GM21619 (cell line): ENCODE data around the gene DIP2B.

ENCODE experiments used
- ATAC-seq: cut with Tn5 transposase; IDR thresholded peaks from one replicate; pipeline ENCODE4 v1.9.1; 2021; ENCODE audit not compliant: unreplicated experiment

DIP2B gene

DNA sequence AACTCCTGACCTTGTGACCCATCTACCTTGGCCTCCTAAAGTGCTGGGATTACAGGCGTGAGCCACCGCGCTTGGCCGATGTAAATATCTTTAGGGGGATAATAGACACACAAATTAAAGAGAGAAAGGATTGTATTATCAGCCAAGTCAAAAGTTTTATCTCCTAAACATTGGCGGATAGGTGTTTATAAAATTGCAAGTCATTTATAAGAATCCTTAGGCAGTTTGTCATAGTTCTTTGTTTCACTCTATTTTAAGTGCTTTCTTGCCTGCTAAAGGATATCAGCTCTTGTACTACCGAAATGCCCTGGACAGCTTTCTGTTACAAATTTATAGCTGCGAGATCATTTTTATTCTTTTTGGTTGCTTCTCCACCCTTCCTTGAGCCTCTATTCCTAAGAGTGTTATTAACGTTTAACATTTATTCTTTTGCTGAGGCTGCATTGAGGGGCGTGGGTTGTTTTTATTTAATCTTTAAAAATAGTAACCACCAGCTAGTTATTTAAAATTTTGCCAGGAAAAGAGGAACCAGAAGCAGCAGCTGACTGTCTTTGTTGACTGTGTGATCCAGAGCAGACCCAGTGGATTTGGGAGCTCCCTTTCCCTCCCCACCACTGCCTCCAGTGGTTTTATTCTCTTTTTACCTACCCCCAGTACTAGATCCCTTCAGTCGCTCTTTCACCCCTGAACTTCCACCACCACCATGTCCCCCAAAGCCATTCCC is 106.4 kb downstream of the DIP2B start:
- ATAC-seq = no peak

DNA sequence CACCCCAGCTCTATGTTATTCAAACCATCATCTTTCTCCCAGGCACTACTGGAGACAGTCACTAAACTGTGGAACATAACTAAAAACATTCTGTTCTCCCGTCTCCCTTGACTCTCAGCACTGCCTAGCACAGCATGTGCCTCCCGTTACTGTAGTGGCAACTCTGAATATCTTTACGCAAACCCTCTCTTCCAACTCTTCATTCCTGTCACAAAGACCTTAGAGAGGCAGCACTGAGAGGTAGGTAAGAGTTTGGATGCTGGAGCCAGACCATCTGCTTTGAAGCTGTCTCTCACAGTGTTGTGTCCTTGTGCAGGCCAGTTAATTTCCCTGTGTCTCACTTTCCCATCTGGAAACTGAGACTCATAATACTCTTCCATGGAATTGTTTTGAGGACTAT is 108.1 kb downstream of the DIP2B start:
- ATAC-seq = no peak

DNA sequence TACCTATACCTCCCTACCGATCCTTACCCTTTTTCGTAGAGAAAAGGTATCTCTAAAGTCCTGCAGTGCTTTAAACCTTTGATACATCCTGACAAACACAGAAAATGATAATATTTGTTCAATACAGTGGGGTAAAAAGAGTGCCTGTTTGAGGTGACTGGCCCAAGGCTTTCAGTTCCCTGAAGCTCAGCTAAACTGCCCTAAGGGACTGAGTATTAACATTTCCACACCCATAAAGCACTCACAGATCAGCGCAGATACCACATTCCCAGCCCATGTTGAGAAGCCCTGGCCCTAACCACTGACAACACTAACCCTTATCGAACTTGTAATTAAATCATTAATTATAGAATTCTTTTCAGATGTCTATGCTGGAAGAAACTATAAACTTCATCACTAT is 108.7 kb downstream of the DIP2B start:
- ATAC-seq = no peak

DNA sequence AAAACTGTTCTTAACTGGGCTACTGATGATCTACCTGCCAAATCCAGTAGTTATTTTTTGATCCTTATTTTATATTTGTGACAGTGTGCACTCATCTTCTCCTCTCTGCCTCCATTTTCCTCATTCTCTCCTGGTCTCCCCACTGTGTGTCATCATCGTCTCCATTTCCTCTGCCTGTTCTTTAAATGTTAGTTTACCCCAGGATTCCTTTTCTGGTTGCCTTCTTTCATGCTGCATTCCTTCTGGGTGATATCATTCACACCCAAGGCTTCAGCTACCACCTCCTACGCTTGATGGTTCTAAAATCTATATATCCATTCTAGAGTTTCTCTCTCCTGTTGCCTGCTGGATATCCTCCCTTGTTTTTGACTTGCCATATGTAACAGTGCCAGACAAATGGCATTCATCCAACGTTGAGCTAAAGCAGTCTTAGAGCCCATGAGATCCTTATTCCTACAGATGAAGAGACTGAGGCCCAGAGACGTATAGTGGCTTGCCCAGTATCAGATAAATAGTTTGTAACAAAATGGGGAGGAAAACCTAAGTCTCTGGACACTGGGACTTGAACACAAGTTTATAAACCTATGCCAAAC is 109.5 kb downstream of the DIP2B start:
- ATAC-seq = no peak

DNA sequence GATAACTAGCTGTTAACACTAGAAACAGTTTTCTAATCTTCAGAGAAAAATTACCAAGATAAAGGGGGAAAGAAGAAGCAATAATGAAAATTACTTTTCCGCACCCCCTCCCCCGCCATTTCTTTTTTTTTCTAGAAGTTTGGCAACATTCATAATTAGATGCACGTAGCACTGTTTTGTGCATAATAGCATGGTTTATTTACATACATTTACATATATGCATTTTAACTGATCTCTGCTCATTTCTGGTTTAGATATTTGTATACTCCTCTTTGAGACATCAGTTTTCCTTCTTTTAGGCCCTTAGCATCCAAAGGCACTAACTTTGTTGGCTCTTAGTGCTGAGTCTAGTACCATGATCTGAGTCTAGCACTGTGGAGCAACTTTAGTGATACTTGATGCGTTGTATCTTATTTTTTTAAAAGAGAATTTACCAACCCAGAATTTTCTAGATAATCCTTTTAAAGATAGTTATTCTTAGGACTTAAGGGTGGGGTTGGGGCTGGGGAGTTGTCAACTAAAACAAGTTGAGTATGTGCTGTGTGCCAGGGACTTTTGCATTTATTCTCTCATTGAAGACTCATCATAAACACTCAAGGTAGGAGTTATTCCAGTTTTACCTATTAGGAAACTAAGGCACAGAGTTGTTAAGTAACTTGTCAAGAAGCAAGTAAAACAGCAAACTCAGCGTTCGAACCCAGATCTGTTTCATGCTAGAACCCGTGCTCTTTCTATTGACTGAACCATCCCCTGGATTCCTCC is 110.5 kb downstream of the DIP2B start:
- ATAC-seq = no peak

DNA sequence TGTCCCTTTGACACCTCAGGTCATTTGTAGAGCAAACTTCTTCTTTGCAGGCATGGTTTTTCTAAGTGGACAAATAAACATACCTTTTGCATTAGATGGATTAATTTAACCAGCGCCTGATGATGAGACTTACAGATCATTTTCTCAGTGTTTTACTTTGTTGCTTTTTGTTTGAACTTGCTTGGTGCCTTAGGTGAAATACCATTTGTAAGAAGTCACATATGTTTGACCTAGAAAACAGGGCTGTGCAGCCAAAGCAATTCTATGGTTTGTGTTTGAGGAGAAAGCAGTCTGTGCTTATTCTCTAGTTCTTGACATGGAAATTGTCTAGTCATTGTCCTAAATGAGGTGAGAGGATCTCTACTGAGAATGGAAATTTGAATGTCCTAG is 111.1 kb downstream of the DIP2B start:
- ATAC-seq = no peak

DNA sequence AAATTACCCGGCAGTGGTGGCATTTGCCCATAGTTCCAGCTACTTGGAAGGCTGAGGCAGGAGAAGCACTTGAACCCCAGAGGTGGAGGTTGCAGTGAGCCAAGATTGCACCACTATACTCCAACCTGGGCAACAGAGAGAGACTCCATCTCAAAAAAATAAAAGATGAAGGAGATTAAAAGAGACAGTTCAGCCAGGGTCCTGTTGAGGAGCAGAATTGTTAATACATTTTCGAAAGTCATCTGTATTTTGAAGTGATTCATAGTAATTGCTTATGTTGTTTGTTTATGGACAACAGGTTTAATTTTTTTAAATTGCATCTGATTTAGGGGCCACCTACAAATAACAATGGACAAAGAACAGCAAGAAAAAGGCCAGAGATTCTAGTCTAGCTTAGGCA is 112.9 kb downstream of the DIP2B start:
- ATAC-seq = no peak

DNA sequence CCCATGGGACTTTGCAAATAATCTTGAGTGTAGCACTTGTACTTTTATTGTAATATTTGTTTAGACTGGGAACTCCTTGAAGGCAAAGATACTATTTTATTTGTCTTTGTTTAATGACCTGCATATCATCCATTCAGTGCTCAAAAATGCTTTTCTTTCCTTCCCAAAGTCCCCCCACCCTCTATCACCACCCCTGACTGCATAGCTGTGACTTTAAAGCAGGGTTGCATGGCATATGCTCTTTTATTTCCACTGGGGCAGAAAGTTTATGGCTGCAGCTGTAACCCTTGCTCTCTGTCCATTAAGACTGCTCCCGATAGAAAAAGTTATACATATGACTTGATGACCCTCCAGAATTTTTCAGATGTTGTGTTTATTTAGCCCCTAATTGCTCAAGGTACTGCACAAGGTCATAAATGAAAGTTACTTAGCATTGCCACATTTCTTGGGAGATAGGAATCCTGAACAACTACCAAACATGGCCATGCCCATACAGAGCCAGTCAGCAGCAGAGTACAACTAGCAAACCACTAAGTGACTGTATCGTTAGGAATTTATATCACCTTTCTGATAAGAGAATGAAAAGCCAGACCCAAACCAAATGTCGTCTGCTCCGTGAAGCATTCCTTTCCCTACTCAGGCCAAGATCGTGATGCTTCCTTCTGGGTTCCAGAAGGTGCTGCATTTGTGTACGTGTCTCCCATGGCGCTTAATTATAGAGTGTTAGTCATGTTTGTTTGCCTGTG is 114.3 kb downstream of the DIP2B start:
- ATAC-seq = no peak

DNA sequence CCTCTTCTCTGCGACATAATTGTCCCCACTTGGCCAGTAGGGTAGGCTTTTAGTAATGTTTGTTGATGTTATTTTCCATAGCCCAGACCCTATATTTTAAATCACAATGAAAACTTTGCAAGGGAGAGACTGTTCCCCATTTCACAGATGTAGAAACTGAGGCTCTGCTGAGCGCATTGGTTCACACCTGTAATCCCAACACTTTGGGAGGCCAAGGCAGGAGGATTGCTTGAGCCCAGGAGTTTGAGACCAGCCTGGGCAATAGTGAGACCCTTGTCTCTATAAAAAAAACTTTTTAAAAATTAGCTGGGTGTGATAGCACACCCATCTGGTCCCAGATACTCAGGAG is 114.8 kb downstream of the DIP2B start:
- no peak for ATAC-seq

DNA sequence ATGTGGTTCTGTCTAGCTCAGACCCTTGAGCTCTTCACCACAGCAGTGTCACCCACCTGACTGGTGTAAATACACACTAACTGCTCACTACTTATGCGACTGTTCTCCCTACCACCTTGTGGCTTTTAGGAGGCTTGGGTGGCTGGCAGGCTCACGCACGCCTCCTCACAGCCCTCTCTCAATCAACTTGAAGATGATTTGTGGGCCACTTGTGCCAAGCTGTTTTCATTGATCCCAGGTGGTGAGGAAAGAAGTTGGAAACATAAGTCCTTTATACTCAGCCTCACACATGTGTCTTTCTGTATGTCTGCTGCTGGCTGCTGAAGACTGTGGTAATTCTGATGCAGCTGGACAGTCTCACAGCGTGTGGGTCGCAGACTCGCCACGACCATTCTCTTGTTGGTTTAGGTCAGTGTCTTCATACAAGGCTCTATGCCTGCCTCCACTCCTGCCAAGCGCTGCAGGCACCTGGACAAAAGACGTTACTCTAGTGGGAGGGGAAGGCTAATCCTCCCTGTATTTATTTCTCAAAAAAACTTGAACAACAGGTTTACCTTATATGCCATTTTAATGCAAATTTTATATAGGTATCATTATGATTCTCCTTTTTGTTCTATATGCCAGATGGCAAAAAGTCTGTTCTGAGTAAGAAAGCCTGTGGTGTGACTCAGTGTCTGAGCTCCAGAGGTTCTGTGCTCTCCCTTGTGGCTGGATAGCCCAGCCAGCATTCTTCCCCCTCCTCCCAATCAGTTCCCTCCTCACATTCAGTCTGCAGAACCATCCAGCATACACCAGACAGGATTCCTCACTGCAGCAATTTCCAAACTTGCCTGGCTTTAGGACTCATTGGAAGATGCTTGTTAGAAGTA is 115.6 kb downstream of the DIP2B start:
- ATAC-seq = no peak

DNA sequence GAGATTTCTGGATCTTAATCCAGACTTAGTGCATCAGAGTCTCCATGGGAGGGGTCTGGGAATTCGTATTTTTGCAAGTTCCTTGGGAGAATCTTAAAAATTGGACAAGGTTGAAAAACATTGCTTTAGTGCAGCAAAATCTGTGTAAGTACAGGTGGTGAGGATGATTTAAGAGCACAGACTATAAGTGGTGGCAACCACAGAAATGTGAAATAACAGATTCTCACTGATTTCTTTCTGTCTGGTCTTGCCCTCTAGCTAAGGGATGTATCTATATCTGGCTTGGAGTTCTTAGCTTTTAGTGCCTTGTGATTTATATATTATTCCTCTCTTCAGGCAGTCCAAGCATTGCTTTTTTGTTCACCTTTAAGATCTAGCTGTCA is 116.2 kb downstream of the DIP2B start:
- ATAC-seq = no peak

DNA sequence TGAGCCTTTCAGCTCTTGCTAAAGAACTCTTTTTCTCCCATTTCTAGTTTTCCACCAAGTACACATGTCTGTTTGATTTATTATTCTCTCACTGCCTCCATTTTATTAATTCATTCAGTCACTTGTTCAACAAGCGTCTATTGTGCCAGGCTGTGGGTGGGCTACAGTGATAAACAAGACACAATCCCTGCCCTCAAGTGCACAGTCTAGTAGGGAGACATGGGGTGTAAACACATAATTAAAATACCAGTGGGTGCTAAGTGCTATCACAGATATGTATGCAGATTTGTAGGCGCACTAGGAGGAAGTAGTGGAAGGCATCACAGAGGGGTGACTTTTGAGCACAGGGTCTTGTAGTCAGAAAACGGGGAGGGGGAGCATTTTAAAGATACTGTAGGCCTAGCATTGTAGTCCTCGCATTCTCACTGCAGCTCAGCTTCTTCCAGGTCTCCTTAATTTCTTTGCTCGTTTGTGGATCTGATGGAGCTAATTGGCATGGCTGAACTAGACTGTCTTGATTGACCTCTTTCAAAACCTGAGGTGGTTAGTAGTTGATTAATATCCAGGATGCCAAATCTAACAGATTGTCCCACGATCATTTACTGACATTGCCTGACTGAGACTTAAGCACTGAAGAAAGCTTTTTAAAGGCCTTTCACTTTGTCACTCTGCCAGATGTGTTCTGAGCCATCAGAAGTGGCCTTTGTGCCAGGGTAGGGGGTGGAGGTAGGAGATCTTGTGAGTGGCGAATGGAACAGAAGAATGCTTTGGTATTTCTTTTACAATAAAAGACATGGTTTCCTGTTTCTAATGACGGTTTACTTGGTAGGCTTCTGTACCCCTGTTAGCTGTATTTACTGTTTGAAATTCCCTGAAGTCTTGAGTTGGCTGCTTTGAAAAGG is 116.9 kb downstream of the DIP2B start:
- ATAC-seq = no peak

DNA sequence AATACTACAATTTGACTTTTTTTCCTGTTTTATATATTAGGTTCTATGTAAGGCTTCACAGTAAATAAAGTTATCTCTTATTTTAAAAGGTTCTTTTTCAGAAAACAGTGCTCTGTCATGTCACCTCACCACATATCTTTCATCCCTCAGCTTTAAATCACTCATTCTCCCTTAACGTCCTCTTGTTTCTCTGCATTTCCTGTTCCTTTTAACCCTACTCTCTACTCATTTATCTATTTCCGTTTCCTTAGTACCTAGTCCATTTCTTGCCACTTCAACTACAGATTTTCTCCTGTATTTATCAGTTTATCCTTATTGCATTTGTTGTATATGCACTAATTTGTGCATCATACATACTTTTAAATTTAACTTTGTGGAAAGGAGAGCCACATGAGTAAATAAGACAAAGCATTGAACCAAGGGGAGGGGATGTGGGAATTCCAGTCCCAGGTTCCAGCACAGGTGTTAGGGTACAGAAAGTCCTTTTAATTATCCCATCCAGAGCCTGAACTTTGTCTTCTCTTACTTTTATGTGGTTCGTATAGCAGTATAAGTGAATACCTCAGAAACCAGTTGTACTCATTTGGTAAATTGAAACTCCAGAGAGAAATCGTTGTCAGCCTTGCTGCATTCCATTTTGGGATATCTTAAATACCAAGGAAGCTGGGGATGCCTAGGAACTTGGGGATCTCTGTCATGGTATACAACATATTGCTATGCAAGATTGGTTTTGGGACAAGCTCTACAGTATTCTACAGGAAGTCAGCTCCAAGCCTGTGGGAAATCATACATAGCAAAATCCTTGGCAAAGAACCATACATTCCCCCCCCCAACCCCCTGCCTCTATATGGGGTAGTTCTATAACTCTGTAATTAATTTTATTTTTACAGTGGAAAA is 120.5 kb downstream of the DIP2B start:
- no peak for ATAC-seq

DNA sequence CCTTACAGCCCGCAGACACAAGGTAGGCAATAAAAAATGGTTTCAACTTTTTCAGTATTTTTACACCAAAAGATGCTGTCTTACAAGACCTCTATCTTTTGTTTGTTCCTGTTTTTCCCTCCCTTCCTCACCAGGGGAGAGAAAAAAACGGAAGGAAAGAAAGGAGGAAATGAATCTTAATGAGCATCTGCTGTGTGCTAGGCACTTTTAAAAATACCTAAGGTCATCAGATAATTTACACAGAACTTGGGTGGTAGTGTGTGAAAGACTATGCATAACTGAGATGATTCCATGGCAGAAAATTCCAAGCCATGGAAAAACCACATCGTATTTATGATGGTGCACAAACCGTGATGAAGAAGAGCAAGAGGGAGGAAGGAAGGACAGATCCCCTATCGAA is 121.2 kb downstream of the DIP2B start:
- no peak for ATAC-seq

DNA sequence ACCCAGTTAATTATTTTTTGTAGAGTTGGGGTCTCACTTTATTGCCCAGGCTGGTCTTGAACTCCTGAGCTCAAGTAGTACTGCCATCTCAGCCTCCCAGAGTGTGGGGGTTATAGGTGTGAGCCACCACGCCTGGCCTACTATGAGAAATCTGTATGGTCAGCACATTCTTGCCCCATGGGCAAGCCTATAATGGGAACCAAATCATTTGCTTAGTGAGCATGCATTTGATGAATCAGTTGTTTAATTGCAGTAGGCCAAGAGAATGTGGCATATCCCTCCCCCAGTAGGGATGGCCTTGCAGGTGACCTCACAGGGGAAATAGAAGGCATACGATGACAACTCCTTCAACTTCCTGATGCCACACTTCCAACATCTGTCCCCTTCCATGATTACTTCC is 122.7 kb downstream of the DIP2B start:
- ATAC-seq = no peak

DNA sequence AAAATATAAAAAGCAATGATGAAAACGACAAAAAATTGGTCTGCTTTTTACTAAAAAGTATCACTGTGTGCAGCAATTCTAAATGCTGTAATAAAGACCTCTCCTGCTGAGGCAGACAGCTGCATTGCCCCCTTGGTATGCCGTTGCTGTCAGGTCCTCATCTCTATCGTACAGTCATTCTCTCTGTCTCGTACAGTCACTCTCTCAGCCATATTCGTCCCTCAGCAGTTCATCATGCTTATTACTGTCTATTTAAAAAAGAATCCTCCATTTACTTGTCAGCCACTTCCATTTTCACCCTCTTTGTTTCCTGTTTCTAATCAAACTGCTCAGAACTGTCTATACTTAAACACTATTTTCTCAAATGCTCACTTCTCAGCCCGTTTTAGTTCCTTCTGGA is 123.6 kb downstream of the DIP2B start:
- no peak for ATAC-seq

DNA sequence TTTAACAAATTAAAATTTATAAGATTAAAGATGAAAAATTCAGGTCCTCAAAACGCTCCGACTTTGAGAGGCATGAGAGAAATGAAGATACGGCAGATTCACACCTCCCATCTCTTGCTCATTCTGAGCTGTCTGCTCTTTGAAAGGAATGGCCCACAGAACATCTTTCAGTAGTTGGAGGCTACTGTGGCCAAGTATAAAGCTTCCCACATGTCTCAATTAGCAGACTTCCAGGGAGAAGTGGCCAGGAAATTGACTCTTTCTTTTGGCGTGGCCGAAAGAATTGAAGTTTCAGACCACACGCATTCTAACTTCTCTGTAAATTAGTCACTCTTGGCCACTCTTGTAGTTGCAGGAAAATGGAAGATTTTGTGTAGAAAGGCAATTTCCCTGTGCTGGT is 129.2 kb downstream of the DIP2B start:
- ATAC-seq = no peak

DNA sequence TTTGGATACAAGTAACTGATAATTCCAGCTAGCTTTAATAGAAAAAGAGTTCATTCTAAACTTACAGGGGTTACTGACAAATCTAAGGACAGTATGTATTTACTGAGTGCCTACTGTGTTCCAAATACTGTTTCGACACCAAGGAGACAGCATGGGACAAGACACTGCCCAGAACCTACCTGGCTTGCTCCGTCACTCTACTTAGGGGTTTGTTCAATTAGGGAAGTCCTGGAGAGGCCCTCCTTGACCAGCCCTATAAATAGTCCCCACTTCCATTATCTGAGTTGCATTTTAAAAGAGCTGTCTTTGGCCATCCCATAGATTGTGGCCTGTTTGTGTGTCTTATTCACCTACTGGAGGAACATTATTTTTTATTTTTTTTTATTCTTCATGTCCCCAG is 129.6 kb downstream of the DIP2B start:
- ATAC-seq = no peak

DNA sequence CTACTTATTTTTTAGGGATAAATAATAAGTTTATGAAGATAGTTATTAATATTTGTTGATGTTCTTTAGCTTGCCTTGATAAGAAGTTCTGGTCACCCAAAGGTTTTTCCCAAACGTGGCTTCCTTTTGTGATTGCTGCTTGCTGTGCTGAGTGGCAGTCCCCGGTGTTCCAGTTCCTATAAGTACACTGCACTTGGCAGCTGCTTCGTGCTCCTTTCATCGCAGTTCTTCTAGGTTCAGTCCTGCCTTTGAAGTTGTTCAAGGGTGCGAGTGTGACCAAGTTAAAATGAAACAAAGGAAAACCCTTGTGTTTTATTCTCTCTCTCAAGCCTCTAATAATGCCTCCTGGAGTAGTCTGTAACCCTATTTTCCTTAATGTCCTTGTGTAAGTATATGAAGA is 130.6 kb downstream of the DIP2B start:
- ATAC-seq = no peak
